HPDE6-E6E7 (cell line): ENCODE data around the gene AMOTL2.

Experiments
- DNase-seq: peaks from one replicate; pipeline ENCODE4 v3.0.0; 2011; ENCODE audit warnings: missing footprints; ENCODE audit errors: extremely low spot score

Gene AMOTL2

DNA sequence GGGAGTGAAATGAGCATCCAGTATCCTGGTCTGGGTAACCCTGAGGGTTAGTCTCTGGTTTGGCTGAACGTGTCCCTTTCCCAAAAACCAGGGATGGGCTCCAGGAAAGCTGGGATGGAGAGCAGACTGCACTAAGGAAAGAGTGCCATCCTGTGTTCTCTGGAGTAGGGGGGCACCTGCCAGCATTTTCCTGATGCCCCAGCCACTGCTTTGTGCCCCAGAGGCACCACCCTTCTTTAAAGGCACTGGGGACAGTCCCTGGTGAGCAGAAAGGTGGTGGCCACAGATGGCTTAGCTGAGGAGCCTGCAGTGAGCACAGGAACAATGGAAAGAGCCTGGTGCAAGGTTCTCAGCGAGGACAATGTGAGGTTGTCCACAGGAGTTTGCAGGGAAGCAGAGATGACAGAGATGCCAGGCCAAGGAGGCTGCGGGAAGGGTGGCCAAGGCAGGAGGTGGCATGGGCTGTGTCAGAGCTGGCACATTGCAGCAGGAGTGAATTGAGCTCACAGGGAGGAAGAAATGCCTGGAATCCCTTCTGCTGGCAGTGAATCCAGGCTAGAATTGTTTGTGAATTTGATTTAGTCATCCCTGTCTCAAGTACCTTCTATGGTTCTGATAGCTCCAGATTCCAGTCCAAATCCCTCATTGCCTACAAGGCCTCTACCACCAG, 39.9 kb downstream of the AMOTL2 start:
- DNase-seq = no peak

DNA sequence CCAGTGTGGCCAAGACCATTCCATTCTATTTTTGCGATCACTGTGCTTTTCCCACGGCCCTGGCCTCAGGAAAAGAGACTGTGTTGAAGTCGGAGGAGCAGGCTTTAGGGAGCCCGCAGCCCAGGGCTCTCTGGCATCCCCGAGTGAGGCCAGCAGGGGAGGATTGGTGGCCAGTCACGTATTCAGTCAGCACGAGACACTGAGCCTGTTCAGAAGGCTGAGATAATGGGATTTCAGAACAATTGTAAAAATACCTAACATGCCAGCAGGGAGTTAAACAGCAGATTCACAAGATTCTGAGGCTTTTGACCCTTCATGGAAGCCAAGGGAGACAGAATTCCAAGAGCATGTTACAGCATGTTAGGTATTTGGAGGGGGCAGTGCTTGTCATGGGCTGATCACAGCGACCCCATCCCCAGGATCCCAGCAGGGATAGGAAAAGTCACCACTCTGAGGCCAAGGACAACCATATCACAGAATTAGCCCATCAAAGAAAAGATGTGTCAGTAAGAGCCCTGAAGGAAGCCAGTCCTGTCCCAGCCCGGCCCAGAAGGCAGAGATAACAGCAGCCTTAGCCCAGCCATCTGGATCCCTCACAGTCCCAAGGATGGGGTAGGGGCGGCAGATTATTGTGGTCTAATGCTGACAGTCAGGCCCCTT, 40.6 kb downstream of the AMOTL2 start:
- DNase-seq = no peak

DNA sequence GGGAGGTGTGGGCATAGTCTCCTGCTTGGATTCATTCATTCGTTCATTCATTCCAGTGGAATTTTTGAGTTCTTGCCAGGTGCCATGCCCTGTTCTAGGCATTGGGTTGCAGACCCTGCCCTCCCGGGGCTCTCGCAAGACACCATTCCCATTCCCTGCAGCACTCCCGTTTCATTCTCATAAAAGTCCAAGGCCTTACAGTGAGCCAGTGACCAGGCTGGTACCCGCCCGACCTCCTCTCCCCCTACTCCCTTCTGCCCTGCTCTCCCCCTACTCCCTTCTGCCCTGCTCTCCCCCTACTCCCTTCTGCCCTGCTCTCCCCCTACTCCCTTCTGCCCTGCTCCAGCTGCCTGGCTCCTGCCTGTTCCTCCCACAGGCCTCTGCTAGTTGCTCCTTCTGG, 41.9 kb downstream of the AMOTL2 start:
- no peak for DNase-seq

DNA sequence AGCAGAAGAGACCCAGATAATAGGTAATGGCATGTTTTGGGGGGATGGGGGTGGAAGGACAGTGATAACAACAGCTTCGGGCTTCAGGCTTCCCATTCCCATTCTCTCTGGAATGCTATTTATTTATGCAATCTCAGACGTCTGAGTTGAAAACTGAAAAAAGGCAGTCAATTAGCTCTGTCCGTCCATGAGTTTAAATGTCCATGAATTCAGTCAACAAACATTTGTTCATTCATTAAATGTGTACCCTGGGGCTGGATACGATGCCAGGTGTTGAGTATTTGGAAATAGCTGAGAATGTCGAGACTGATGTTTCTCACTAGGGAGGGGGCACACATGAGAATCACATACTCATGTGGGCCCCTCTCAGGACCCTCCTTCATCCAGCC, 42.4 kb downstream of the AMOTL2 start:
- no peak for DNase-seq

DNA sequence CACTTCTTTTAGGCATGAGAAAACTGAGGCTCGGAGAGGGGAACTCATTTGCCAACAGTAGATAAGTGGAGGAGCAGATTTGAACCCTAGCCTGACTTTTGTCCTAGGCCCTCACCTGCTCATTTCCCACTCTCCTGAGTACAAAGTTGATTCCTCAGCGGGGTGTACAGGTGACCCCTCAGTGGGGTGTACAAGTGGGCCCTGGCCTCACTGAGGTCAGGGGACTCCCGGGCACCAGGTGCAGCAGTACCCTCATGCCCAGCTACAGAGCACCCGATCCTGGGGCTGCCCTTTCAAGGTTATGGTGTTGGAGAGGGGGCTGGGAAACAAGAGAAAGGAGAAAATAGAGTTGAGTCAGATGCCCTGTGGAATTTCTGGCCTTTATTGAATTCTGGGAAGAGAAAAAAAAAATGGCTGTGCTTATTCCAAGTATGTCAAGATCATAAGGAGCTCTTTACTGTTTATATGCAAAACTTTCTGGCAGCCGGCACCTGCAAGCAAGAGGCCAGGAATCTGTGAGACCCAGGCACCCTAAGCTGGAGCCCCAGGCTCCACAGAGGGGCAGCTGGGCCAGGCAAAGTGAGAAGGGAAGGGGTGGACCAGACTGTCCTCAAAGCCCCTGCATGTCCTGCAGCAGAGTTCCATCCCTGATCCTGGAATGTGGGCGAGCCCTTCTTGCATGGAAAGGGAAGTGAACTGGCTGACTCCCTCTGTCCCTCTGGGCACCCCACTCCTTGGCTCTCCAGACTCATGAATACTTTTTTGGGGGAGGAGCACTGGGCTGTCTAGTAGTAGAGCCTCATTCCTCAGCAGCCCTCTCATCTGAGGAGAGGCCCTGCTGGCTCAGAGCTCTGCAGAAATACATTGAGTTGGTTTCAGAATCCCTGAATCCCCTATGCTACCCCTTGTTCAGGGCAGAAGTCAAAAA, 43.1 kb downstream of the AMOTL2 start:
- DNase-seq = no peak

DNA sequence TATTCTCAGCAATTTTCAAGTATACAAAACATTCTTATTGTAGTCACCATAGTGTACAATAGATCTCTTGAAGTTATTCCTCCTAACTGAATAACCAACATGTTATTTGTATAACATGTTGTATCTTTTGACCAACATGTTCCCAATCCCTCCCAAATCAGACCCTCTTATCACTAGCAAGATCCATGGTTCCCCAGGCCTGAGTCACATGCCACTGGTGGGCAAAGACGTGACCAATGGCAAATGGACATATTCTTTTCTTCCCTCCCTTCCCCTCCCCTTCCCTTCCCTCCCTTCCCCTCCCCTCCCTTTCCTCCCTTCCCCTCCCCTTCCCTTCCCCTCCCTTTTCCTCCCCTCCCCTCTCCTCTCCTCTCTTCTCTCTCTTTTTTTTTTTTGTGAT, 45.4 kb downstream of the AMOTL2 start:
- no peak for DNase-seq

DNA sequence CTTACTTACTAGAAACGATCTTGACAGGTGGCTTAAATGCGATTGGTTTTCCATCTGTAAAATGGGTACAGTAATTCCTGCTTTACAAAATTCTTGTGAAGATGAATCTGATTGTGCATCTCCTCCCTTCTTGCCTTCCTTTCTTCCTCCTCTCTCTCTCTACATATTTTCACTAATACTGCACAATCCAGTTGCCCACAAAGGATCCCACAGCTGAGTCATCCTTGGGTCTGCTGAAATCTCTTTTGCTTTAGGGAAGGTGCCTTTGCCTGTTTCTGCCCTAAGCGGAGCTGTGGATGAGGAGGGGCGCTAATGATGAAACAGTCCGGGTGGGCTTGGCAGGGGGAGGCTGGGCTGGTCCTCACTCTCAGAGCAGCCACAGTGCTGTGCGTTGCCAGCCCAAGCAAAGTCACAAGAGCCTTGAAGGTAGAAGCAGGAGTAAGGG, 46.1 kb downstream of the AMOTL2 start:
- no peak for DNase-seq

DNA sequence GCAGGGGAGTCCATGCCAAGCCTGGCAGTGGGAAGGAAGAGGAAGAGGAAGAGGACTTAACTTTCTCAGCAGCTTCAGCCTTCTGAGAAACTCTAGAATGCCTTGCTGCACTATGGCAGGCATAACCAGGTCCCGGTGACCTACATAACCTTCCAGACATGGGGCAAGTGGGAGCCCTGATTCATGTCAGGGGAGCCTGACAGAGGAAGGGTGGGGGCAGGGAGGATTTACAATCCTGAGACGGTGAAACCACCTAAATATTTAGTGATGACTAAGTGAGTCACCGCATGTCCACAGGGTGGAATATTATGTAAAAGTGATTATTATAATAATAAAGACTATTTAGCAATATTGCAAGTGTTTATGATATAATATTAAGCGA, 46.7 kb downstream of the AMOTL2 start:
- DNase-seq = no peak

DNA sequence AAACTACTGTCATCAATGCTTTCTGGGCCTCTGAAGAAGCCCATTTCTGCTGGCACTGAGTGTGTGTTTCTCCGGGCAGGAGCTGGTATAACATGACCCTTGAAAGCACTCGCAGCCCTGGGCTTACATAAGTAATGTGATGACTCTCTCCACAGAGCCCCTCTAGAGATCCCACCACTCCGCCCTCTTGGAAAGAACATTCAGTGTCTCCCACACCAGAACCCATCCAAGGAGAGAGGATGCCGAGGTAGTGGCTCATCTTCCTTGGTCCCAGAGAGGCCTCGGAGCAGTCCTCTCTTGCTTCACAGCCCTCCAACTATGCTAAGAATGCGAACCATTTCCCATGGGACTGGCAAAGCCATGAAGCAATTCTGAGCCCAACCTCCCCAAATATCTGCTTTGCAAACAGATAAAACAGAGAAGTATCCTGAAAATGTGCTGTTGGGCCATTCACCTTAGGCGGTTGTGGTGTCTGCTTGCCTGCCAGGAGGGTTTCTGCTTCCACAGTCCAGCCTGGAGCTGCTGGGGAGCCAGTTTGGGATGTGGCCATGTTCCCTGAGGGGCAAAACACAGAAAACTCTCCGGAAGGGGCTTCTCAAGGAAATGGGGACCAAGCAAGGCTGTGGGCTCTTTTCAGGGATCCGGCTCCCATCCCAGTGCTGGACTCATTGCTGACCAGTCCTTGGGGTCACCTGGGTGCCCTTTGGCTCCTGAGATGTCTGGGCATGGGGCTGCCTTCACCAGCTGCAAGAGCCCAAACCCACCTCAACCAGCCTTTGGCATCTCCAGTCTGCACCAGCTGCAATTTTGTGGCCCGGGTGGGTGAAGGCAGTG, 47.3 kb downstream of the AMOTL2 start:
- DNase-seq = no peak

DNA sequence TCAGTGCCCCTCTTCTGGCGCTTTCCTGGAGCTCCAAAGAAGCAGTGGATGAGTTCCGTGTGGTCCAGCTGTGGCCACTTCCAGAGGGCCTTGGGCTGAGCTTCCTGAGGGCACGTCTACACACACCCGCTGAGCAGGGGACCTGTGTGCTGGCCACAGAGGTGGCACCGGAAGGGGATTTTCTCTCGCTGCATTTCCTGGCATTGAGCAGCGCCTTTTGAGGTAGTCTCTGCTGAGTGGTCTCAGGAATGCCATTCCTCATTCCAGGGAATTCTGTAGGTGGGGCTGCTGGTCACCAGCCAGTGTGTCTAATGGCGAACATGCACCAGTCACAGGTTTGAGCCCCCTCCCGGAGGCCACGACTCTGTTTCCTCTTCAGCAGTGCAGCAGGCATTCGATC, 48.1 kb downstream of the AMOTL2 start:
- DNase-seq = no peak

DNA sequence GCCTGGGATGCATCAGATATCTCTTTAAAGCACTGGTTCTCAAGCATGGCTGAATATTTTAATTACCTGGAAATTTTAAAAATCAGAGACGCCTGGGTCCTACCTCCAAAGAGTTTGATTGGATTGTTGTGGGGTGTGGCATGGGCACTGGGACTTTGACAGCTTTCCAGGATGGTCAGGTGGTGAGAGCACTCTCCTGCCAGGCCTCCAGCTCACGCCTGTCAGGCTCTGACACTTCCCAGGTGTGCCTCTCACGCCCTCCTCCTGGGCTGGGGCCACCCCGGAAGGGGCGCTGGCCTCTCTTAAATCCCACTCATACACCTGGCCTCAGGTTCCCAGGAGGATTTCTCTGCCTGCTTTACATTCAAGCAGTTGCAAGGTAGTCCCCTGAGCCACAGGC, 48.5 kb downstream of the AMOTL2 start:
- DNase-seq = no peak

DNA sequence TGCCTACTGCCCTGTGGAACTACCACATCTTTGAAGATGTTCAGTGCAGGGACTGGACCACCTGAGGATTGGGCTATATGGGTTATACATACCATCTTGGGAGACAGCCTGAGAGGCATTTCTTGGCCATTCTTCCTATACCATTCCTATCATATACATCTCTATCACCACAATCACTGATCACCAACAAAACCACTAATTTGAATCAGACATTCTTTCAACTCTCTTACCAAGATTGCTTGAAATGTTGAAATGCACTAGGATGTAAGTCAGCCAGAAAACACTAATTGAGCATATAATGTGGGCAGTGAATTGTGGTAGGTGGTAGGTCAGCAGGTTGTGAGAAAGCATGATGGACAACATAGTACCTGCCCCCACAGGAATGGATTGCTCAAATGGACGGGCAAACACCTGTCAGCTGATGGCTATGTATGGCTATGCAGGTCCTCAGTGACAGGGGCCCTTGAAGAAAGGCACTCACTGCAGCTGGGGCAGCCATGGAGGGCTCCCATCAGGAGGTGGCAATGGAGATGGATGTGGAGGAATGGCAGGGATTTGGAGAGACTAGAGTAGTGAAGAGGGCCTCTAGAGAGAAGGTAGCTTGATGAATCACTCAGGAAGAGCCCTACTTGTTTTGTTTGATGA, 49.1 kb downstream of the AMOTL2 start:
- DNase-seq = no peak

DNA sequence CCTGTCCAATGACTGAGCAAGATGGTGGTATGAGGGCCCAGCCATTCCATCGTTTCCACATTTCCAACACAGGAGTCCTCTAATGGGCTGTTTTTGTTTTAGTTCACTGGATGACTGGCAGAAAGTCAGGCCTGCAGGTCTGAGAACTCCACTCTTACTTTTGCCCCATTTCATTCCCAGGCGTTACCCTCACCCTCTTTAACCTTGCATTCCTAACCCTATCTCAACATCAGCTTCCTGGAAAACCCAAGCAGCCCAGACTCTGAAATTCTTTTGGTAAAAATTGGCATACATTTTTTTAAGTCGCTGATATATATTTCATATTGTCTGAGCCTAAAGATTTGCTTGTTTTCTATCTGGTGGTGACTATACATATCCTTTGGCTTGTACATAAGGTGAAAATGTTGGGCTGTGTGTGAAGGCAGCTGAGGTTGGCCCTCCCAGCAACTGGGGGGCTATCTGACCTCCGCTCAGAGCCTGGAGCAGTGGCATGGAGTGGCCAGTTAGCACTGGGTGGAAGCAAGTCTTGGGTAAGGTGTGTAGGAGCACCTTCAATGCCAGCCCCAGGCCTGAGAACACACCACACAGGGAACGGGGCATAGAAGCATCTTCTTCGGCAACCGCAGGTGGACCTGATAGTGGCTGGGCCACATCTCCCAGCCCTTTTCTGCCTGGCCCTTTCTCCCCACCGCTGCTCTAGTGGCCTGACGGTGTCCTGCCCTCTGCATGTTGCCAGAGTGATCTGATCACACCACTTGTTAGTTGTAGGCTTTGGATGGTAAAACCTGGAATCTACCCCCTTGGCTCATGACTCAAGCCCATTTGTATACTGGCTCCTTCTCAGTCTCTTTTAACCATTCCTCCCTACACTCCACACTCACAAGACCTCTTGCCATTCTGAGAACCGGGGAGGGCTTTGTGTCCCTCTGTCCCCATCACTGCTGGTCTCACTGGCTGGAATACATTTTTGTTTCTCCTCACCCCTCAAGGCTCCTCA, 50.0 kb downstream of the AMOTL2 start:
- no peak for DNase-seq

DNA sequence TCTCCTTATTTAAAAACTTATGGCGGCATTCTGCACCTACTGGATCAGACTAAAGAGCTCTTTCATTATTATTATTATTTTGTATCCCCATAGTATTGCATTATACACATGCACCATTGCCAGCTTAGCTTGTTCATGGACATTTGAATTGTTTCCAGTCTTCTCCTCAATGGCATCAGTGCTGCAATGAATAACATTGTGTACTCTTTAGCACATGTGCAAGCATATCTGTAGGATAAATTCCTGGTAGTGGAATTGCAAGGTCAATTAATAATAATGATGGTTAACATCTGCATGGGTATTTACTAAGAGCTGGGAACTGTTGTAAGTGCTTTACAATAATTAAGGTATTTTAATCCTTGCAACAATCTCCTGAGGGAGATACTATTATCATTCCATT, 52.0 kb downstream of the AMOTL2 start:
- DNase-seq = no peak

DNA sequence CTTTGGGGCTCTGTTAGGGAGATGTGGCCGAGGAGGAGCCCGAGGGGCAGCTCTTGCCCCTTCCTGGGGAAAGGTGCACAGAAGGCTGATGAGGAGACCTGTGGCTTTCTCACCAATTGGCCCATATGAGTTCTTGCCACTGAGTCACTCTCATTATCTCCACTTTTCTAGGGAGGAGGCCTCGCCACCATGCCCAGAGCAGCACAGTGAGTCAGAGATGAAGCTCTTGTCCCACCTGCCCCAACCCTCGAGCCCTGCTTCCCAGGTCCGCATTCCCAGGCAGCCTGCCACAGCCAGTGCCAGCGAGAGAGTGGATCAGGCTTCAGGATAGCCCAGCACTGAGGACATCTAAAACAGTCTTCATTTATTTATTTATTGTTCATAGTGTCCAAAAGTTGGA, 53.5 kb downstream of the AMOTL2 start:
- DNase-seq = no peak

DNA sequence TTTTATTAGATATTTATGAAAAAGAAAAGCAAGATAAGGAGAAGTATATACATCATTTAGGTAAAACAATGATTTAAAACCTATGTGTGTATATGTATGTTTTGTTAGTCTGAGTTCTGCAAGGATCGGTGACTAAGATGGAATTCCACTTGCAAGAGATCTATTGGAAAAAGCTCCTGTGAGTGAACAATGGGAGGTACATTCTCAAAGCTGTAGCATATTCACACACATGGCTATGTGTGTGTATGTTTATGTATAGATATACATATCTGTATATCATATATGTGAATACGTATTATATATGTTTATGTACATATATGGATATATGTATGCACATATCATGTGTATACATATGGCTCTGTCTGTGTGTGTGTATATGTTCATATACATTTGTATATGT, 54.3 kb downstream of the AMOTL2 start:
- no peak for DNase-seq

DNA sequence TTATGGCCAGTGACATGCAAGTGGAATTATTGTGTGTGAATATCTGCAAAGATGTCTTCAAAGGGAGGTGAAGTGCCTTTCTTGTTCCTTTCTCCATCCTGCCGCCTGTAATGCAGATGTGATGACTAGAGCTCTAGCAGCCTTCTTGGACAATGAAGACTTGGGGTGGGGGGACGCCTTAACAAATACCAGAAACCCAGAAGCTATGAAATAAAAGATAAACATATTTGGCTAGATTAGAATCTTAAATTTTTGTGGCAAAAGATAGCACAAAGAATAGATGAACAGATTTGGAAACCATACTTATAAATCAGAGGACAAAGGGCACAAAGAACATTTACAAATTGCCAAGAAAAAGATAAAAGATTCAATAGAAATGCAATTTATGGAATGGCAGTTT, 56.1 kb downstream of the AMOTL2 start:
- DNase-seq = no peak

DNA sequence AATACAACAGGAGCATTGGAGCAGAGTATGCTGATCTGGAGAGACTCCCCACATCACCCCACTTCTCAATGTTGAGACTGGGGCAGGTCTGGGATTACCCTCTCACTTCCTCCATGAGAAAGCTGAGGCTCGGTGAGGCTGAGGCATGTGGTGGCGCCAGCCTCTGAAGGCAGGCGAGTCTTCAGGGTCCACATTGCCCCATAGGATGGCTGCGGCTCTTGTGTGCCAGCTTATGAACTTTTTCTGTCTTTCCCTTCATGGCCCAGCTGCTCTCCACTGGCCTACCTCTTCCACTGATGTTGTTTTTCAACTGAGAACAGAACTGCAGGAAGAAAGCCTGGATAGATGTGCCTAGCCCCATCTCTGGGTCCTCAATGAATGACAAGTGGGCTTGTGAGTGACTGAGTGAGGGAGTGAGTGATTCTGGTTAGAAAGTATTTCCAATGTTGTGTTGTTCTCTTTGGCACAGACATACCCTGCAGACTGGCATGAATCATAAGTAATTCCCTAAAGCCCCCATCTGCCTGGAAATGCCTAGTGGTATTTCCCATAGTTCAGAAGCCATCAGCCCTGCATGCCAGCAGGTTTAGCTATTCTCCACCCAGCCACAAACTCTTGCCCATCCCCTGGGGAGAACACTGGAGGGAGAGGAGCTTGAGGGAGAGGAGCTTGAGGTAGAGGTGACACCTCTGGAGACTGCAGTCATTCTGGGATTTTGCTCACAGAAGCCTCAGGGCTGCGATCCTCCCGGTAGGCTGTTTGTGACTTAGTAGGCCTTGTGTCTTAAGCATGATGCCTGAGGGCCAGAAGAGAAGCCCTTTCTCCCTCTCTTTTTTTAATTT, 56.9 kb downstream of the AMOTL2 start:
- no peak for DNase-seq
